RWPE2 (cell line): Measurements from ENCODE around the gene VRK3.
A peak's percentile ranks its signal among the peaks of the same experiment; 100 is the strongest.
"Not testable (repeated sequence)": the region's sequence is repeated elsewhere in the genome, so short reads cannot be mapped to it uniquely, and the experiment has no call there.

ENCODE experiments used
- ATAC-seq: fragments of 200-7000 bp; cut with Tn5 transposase; 3 replicates; pipeline ENCODE4 v1.9.1; 2021; ENCODE audit warnings: low read depth
- DNase-seq: peaks from one replicate; pipeline ENCODE4 v3.0.0-alpha.2; 2020; ENCODE audit warnings: low spot score
- H3K27ac ChIP-seq: fragments of 450-650 bp; 2 replicates; pipeline ENCODE4 v1.5.1; 2017; ENCODE audit warnings: mild to moderate bottlenecking; ENCODE audit not compliant: poor library complexity, severe bottlenecking
- H3K27me3 ChIP-seq: fragments of 250-450 bp; sonication (Bioruptor Pico); 2 replicates; pipeline ENCODE4 v1.5.1; 2021; ENCODE audit warnings: mild to moderate bottlenecking, moderate library complexity; ENCODE audit not compliant: insufficient read depth, poor library complexity, severe bottlenecking
- H3K36me3 ChIP-seq: fragments of 250-450 bp; sonication (Bioruptor Pico); 2 replicates; pipeline ENCODE4 v1.5.1; 2020; ENCODE audit warnings: low read depth, mild to moderate bottlenecking, moderate library complexity
- H3K4me1 ChIP-seq: fragments of 250-450 bp; sonication (Bioruptor Pico); 2 replicates; pipeline ENCODE4 v1.5.1; 2021; ENCODE audit warnings: mild to moderate bottlenecking, moderate library complexity; ENCODE audit not compliant: insufficient read depth, poor library complexity, severe bottlenecking
- H3K4me3 ChIP-seq: fragments of 250-450 bp; sonication (Bioruptor Pico); 2 replicates; pipeline ENCODE4 v1.5.1; 2021; ENCODE audit warnings: mild to moderate bottlenecking, moderate library complexity; ENCODE audit not compliant: severe bottlenecking
- H3K9me3 ChIP-seq: fragments of 250-450 bp; sonication (Bioruptor Pico); 2 replicates; pipeline ENCODE4 v1.5.1; 2021; ENCODE audit warnings: mild to moderate bottlenecking, moderate library complexity; ENCODE audit not compliant: severe bottlenecking
- TF ChIP-seq, protein P1 (sequence below): fragments of 450-650 bp; IDR thresholded peaks from one replicate; pipeline ENCODE4 v1.5.1; 2017; ENCODE audit warnings: mild to moderate bottlenecking, moderate library complexity; ENCODE audit not compliant: poor library complexity, severe bottlenecking

The VRK3 gene

DNA sequence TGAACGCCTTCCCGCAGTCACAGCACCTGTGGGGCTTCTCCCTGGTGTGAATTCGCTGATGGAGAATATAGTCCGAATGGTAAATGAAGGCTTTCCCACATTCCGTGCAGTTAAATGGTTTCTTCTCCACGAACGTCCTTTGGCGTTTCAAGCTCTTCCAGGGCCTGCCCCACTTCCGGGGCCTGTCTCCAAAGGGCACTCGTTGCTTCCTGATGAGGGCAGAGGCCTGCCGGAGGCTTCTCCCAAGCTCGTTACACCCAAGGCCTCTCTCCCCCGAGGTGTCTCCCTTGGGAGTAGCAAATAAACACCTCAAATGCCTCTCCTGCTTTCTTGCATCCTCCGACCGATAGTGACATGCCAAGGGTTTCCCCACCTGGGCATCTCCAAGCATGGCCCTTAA lies 34.9 kb upstream of the VRK3 start:
- H3K27ac ChIP-seq, result no peak overlapping the region
- no peak for DNase-seq
- TF ChIP-seq, protein P1, sequence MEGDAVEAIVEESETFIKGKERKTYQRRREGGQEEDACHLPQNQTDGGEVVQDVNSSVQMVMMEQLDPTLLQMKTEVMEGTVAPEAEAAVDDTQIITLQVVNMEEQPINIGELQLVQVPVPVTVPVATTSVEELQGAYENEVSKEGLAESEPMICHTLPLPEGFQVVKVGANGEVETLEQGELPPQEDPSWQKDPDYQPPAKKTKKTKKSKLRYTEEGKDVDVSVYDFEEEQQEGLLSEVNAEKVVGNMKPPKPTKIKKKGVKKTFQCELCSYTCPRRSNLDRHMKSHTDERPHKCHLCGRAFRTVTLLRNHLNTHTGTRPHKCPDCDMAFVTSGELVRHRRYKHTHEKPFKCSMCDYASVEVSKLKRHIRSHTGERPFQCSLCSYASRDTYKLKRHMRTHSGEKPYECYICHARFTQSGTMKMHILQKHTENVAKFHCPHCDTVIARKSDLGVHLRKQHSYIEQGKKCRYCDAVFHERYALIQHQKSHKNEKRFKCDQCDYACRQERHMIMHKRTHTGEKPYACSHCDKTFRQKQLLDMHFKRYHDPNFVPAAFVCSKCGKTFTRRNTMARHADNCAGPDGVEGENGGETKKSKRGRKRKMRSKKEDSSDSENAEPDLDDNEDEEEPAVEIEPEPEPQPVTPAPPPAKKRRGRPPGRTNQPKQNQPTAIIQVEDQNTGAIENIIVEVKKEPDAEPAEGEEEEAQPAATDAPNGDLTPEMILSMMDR, result no peak
- H3K4me1 ChIP-seq, result no peaks in the 10 kb centered on the region
- H3K9me3 ChIP-seq, result peaks cover 14% of the 10 kb centered on the region
- no peaks in the 10 kb centered on the region for H3K36me3 ChIP-seq
- ATAC-seq, result no peak
- H3K27me3 ChIP-seq, result no peaks in the 10 kb centered on the region
- no peak overlapping the region for H3K4me3 ChIP-seq

DNA sequence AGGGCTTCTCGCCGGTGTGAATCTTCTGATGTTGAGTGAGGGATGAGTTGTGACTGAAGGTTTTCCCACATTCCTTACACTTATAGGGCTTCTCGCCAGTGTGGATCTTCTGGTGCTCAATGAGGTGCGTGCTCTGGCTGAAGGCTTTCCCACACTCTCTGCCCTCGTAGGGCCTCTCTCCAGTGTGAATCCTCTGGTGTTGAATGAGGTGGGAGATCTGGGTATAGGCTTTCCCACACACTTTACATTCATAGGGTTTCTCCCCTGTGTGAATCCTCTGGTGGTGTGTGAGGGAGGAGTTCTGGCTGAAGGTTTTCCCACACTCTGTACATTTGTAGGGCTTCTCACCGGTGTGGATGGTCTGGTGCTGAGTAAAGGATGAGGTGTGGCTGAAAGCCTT lies 33.9 kb upstream of the VRK3 start:
- peaks cover 14% of the 10 kb centered on the region for H3K9me3 ChIP-seq
- TF ChIP-seq, protein P1, result no peak
- no peak overlapping the region for H3K27ac ChIP-seq
- no peak for ATAC-seq
- H3K27me3 ChIP-seq, result no peaks in the 10 kb centered on the region
- H3K4me3 ChIP-seq, result no peak overlapping the region
- H3K36me3 ChIP-seq, result no peaks in the 10 kb centered on the region
- H3K4me1 ChIP-seq, result no peaks in the 10 kb centered on the region
- no peak for DNase-seq

DNA sequence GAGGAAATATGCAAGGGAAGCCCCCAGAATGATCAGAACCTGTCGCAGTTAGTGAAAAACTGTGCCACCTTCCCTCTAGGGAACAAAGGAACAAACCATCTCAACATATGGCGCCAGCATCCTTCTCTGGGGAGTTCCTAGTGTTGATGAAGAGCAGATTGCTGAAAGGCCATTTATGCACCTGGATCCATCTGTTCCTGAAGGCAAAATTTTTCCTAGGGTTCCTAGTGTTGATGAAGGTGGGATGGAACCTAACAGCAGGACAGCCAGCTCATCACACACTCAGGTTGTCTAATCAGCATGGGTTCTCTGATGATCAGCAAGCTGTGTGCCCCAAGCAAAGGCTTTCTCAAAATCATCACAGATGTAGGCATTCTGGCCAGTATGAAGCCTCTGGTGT lies 33.3 kb upstream of the VRK3 start:
- H3K9me3 ChIP-seq, result peaks cover 14% of the 10 kb centered on the region

DNA sequence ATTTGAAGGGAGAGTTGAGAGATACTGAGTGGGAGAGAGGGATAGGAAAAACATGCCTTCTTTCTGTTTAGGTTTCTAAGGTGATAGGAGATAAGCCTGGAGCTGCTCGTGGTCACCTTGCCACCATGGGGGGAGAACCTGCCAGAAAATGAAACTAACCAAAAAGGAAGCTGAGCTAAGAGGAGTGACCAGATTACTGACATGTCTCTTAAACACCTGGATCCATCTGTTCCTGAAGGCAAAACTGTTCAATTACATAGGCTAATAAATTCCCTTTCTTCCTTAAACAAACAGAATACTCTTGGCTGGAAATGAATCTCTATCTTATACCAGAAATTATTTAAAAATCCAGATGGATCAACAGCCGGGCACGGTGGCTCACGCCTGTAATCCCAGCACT lies 27.9 kb upstream of the VRK3 start:
- Histone ChIP-seq H3K36me3 (no peaks in the 10 kb centered on the region), H3K9me3 (no peaks in the 10 kb centered on the region), H3K27ac (no peak overlapping the region), H3K4me3 (no peak overlapping the region), H3K4me1 (peaks cover 5% of the 10 kb centered on the region), H3K27me3 (no peaks in the 10 kb centered on the region)
- ATAC-seq (no peak), DNase-seq (no peak)
- TF ChIP-seq, protein P1, result no peak

More for the DNA sequence above, 33.3 kb upstream of the VRK3 start:
- Histone ChIP-seq H3K4me1 (no peaks in the 10 kb centered on the region), H3K4me3 (no peak overlapping the region), H3K27ac (no peak overlapping the region), H3K36me3 (no peaks in the 10 kb centered on the region), H3K27me3 (no peaks in the 10 kb centered on the region)
- DNase-seq (no peak), ATAC-seq (no peak)
- TF ChIP-seq, protein P1, result no peak

DNA sequence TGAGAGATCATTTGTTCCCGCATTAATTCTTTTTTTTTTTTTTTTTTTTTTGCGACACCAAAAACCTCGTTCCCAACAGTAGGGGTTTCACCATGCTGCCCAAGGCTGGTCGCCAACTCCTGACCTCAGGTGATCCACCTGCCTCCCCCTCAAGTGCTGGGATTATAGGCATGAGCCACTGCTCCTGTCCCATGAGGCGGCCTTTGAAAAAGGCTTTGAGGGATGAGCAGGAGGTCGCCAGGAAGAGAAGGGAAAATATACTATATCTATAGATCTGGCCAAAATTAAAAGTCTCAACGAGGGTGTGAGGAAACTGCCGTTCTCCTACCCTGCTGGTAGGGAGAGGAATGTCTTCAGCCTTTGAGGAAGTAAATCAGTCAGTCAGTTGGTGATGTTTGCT lies 26.8 kb upstream of the VRK3 start:
- no peaks in the 10 kb centered on the region for H3K27me3 ChIP-seq
- H3K36me3 ChIP-seq, result peaks cover 8% of the 10 kb centered on the region
- H3K27ac ChIP-seq, result no peak overlapping the region
- no peak overlapping the region for H3K4me3 ChIP-seq
- ATAC-seq (no peak), DNase-seq (no peak)
- peaks cover 5% of the 10 kb centered on the region for H3K4me1 ChIP-seq
- TF ChIP-seq, protein P1, result no peak
- H3K9me3 ChIP-seq, result peaks cover 3% of the 10 kb centered on the region

DNA sequence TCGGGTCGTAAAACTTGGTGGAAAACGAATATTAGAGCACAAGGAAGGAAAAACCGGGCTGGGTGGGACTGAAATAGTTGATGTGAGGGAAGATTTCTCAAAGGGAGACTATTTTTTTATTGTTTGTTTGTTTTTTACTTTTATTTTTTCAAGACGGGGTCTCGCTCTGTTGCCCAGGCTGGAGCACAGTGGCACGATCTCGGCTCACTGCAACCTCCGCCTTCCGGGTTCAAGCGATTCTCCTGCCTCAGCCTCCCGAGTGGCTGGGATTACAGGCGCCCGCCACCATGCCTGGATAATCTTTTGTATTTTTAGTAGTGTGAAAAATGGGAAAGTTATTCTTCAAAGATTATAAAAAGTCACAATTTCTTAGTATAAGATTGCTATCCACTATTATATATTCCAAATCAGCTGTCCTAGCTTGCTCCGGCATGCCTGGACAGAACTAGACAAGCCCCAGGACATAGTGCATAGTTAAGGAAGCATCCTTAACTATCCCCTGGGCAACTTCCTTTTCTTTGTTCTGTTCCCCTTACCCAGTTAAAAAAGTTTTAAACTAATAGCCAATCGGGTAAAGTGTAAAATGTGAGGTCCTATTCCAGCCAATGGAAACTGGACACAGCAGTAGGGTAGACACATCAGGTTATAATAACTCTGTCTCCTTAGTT lies 26.2 kb upstream of the VRK3 start:
- not testable (repeated sequence) for H3K27me3 ChIP-seq, DNase-seq, H3K4me1 ChIP-seq, ATAC-seq, H3K27ac ChIP-seq, H3K9me3 ChIP-seq
- Histone ChIP-seq H3K4me3 (peak overlapping the region; percentile 25), H3K36me3 (peaks cover 14% of the 10 kb centered on the region)
